GM19023 (cell line): ENCODE data around the gene ARAP2.

Source experiments
- ATAC-seq: cut with Tn5 transposase; IDR thresholded peaks from one replicate; pipeline ENCODE4 v1.9.1; 2021; ENCODE audit warnings: mild to moderate bottlenecking, moderate library complexity; ENCODE audit not compliant: unreplicated experiment

Gene ARAP2

GRCh38 chr4:36244257-36245082 is at the start of gene ARAP2:
ARAP2 (minus strand) TSS chr4:36244514; CDS start chr4:36229486, 15,028 bp downstream.
- peak; percentile 66 for ATAC-seq

- no peak for ATAC-seq
These were observed 48.4 kb upstream of the ARAP2 start for GRCh38 chr4:36292556-36293188.

GRCh38 chr4:36290641-36291040 is 46.3 kb upstream of the ARAP2 start:
- no peak for ATAC-seq

- ATAC-seq, result no peak
These were observed 44.6 kb upstream of the ARAP2 start for GRCh38 chr4:36288731-36289426.

GRCh38 chr4:36286481-36286871 is 42.2 kb upstream of the ARAP2 start:
- peak; percentile 28 for ATAC-seq

- peak; percentile 96 for ATAC-seq
These were observed 41.6 kb upstream of the ARAP2 start for GRCh38 chr4:36285784-36286480.

GRCh38 chr4:36283912-36284465 is 39.7 kb upstream of the ARAP2 start:
- ATAC-seq, result no peak

GRCh38 chr4:36282503-36283030 is 38.3 kb upstream of the ARAP2 start:
- ATAC-seq, result no peak

- no peak for ATAC-seq
These were observed 37.2 kb upstream of the ARAP2 start, which contains the start of gene DTHD1 for GRCh38 chr4:36281384-36282106. DTHD1 (plus strand) TSS chr4:36281616; CDS start chr4:36281759, 143 bp downstream.

GRCh38 chr4:36280555-36280954 is 36.2 kb upstream of the ARAP2 start:
- no peak for ATAC-seq

GRCh38 chr4:36278789-36279188 is 34.5 kb upstream of the ARAP2 start:
- ATAC-seq, result no peak

GRCh38 chr4:36277533-36277932 is 33.2 kb upstream of the ARAP2 start:
- ATAC-seq, result no peak

GRCh38 chr4:36274158-36274557 is 29.8 kb upstream of the ARAP2 start:
- no peak for ATAC-seq

- no peak for ATAC-seq
These were observed 29.0 kb upstream of the ARAP2 start for GRCh38 chr4:36273276-36273675.

GRCh38 chr4:36269533-36270173 is 25.3 kb upstream of the ARAP2 start:
- no peak for ATAC-seq

- no peak for ATAC-seq
These were observed 24.8 kb upstream of the ARAP2 start for GRCh38 chr4:36269101-36269500.

GRCh38 chr4:36267486-36268268 is 23.4 kb upstream of the ARAP2 start:
- no peak for ATAC-seq

GRCh38 chr4:36264207-36264826 is 20.0 kb upstream of the ARAP2 start:
- no peak for ATAC-seq
